Fibroblast of lung (primary cell): Measurements from ENCODE around the gene HIGD2A.

Source experiments
- EZH2 ChIP-seq: IDR thresholded peaks from 2 replicates; pipeline ENCODE4 v1.5.1; 2012; ENCODE audit warnings: low read length, control low read depth, mild to moderate bottlenecking; ENCODE audit errors: missing control alignments
- TF ChIP-seq, protein P1 (sequence below), 2 donors: IDR thresholded peaks in 1 of 2; conservative IDR thresholded peaks in 1 of 2; 1 replicate in 1 of 2; 2 replicates in 1 of 2; pipeline ENCODE4 v1.5.1; 2011 to 2012; ENCODE audit warnings: low read length in 2 of 2, control low read depth in 1 of 2, inconsistent platforms in 1 of 2, low read depth in 1 of 2, mild to moderate bottlenecking in 1 of 2

DNA sequence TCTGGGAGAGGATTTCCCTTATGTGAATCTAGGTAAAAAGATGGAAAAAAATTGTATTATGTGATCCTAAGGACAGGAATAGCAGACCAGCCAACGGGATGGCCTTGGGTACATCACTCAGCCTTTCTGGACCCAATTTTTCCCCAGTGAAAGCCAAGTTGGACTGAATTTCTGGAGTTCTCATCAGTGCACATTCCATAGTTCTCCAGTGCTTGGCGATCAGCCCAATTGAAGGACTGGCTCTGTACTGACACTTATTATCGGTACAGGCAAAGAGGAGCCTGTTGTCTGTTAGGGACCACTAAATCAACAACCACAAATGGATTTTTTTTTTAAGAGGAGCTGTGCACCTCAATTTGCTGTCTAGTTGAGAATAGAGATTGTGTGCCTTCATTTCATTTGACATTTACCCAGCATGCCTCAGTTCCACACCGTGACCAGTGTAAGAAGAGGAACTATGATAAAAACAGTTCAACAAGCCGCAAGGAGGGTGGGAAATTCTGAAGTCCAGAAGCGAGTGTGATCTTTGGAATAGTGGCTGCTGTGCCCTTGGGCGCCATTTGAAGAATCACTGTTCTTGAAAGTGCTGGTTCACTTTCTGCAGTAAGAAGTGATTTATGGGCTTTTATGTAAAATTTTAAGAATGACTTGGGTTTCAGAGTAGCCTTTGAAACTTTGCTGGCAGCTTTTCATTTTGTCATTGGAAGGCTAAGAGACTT, 15.3 kb upstream of the HIGD2A start:
- TF ChIP-seq, protein P1, sequence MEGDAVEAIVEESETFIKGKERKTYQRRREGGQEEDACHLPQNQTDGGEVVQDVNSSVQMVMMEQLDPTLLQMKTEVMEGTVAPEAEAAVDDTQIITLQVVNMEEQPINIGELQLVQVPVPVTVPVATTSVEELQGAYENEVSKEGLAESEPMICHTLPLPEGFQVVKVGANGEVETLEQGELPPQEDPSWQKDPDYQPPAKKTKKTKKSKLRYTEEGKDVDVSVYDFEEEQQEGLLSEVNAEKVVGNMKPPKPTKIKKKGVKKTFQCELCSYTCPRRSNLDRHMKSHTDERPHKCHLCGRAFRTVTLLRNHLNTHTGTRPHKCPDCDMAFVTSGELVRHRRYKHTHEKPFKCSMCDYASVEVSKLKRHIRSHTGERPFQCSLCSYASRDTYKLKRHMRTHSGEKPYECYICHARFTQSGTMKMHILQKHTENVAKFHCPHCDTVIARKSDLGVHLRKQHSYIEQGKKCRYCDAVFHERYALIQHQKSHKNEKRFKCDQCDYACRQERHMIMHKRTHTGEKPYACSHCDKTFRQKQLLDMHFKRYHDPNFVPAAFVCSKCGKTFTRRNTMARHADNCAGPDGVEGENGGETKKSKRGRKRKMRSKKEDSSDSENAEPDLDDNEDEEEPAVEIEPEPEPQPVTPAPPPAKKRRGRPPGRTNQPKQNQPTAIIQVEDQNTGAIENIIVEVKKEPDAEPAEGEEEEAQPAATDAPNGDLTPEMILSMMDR (conservative IDR thresholded peaks at IDR 0.05 in 1 of 2, IDR thresholded peaks at IDR 0.05 in 1 of 2; ENCODE audit: low read depth in 1 of 2, low read length in 2 of 2), result no peak
- TF ChIP-seq EZH2, result no peak
